Ovary (tissue), 1 donor: ENCODE results near the gene N4BP2L1.

Experiments used
- EP300 ChIP-seq: sonication (generic); formaldehyde crosslinking; IDR thresholded peaks from one replicate; pipeline ENCODE4 v1.6.1; 2017; ENCODE audit warnings: antibody characterized with exemption
- POLR2A ChIP-seq: fragments of 450-650 bp; IDR thresholded peaks from one replicate; pipeline ENCODE4 v1.6.1; 2017; ENCODE audit warnings: antibody characterized with exemption, mild to moderate bottlenecking, moderate library complexity

DNA sequence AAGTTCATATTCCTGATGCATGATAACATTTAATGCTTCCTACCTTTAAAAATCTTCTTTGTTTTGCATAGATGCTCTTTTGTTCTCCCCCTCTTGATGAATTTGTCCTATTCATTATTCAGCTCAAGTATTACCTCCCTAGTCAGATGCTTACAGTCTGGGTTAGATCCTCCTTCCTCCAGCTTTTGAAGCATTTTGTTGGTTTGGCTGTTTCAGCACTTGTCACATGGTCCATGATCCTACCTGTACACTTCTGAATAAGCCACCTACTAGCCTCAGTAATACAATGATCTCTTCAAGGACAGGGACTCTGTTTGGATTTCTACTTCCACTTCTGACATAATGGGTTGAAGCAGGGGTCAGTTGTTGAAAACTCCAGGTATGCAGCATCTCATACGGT, 37.4 kb downstream of the N4BP2L1 start:
- no peak for TF ChIP-seq POLR2A
- no peak for TF ChIP-seq EP300
